Breast epithelium (tissue), 3 donors: ENCODE results near the gene IRF2BP2.

Experiments
- POLR2A ChIP-seq: fragments of 450-650 bp; IDR thresholded peaks from one replicate; pipeline ENCODE4 v1.6.1; 2016; ENCODE audit warnings: antibody characterized with exemption, mild to moderate bottlenecking, moderate library complexity
- POLR2AphosphoS5 ChIP-seq, 3 donors: sonication (generic); formaldehyde crosslinking; IDR thresholded peaks; one replicate each; pipeline ENCODE4 v1.6.1; 2017; ENCODE audit warnings: antibody characterized with exemption in 3 of 3
- TF ChIP-seq, protein P1 (sequence below), 3 donors: fragments of 450-650 bp; IDR thresholded peaks; one replicate each; pipeline ENCODE4 v1.5.1; 2016 to 2017; ENCODE audit warnings: antibody characterized with exemption in 3 of 3, mild to moderate bottlenecking in 3 of 3, moderate library complexity in 3 of 3

GRCh38 chr1:234591131-234591530 lies 18.8 kb downstream of the IRF2BP2 start:
- TF ChIP-seq, protein P1, sequence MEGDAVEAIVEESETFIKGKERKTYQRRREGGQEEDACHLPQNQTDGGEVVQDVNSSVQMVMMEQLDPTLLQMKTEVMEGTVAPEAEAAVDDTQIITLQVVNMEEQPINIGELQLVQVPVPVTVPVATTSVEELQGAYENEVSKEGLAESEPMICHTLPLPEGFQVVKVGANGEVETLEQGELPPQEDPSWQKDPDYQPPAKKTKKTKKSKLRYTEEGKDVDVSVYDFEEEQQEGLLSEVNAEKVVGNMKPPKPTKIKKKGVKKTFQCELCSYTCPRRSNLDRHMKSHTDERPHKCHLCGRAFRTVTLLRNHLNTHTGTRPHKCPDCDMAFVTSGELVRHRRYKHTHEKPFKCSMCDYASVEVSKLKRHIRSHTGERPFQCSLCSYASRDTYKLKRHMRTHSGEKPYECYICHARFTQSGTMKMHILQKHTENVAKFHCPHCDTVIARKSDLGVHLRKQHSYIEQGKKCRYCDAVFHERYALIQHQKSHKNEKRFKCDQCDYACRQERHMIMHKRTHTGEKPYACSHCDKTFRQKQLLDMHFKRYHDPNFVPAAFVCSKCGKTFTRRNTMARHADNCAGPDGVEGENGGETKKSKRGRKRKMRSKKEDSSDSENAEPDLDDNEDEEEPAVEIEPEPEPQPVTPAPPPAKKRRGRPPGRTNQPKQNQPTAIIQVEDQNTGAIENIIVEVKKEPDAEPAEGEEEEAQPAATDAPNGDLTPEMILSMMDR (IDR thresholded peaks at IDR 0.05) = no peak
- TF ChIP-seq POLR2A = no peak
- TF ChIP-seq POLR2AphosphoS5 (IDR thresholded peaks at IDR 0.05) = no peak
